Measurements from ENCODE around the gene MTHFR. TPM values are rescaled to one million over a fixed set of nuclear protein-coding genes. Genes with fewer than 3 reads are reported as not detected.

MTHFR gene
- total RNA-seq, 1 experiment from 2014 or later, result 22.6 TPM

GRCh38 chr1:11746795-11747487 is 58.8 kb downstream of the MTHFR start (continued):
- no peak for TF ChIP-seq SMAD4 (CRISPR knock-in tag; IDR thresholded peaks at IDR 0.05)
- TF ChIP-seq ATF6 (CRISPR knock-in tag; IDR thresholded peaks at IDR 0.05), result no peak
- no peak for TF ChIP-seq TEAD1 (CRISPR knock-in tag; IDR thresholded peaks at IDR 0.05)

- Mint-ChIP-seq H3K4me3 (no peak overlapping the region), H3K4me1 (peaks cover 8% of the 10 kb centered on the region; the same call in 1 of the 2 replicates), H3K27me3 (ENCODE audit: low read depth) (no peaks in the 10 kb centered on the region), H3K9me3 (no peaks in the 10 kb centered on the region), H3K36me3 (peaks cover 24% of the 10 kb centered on the region), H3K27ac (no peak overlapping the region)
- ATAC-seq (no peak), DNase-seq (ENCODE audit: low spot score) (no peak)
- no peak for TF ChIP-seq ZNF671 (CRISPR knock-in tag; IDR thresholded peaks at IDR 0.05)
- ChIA-PET POLR2A (no interaction called here), CTCF (interaction anchor here (1.2 kb wide), 1 partner anchor 27 kb away, joined by 3 read pairs; no protein-coding TSS in a partner anchor)
Observed at GRCh38 chr1:11746092-11746491, 59.7 kb downstream of the MTHFR start.

- H3K4me3 Mint-ChIP-seq, result no peak overlapping the region
- POLR2A ChIA-PET, result no interaction called here
- CTCF ChIA-PET, result no interaction called here
Observed at GRCh38 chr1:11744287-11744686, 61.5 kb downstream of the MTHFR start.

More at GRCh38 chr1:11744287-11744686, 61.5 kb downstream of the MTHFR start:
- Mint-ChIP-seq H3K4me1 (peaks cover 20% of the 10 kb centered on the region), H3K9me3 (no peaks in the 10 kb centered on the region), H3K27ac (peak overlapping the region; percentile 72; the same call in 1 of the 2 replicates), H3K27me3 (ENCODE audit: low read depth) (no peaks in the 10 kb centered on the region), H3K36me3 (peaks cover 20% of the 10 kb centered on the region)
- ATAC-seq (no peak), DNase-seq (ENCODE audit: low spot score) (no peak)
- TF ChIP-seq ZNF281 (CRISPR knock-in tag; IDR thresholded peaks at IDR 0.05), result no peak
- TF ChIP-seq ERG (CRISPR knock-in tag; IDR thresholded peaks at IDR 0.05), result no peak
- TF ChIP-seq E2F4 (CRISPR knock-in tag; IDR thresholded peaks at IDR 0.05; ENCODE audit: borderline replicate concordance, low read depth), result no peak
- no peak for TF ChIP-seq IRF2 (CRISPR knock-in tag; IDR thresholded peaks at IDR 0.05; ENCODE audit: borderline replicate concordance, low read depth)
- no peak for TF ChIP-seq TCF7 (CRISPR knock-in tag; IDR thresholded peaks at IDR 0.05; ENCODE audit: low read depth)

Measured in WTC11 (cell line).